HL-60 (cell line): ENCODE data around the gene ADAMTS17.

Experiments used
- DNase-seq, 2 experiments: peaks; one replicate each; pipeline ENCODE4 v3.0.0-alpha.2; 2010 to 2020; ENCODE audit warnings: low read depth in 1 of 2, low spot score in 1 of 2
- H3K27ac ChIP-seq: fragments of 250-450 bp; sonication (Bioruptor Pico); replicated peaks from 2 replicates; pipeline ENCODE4 v1.5.1; 2020; ENCODE audit warnings: mild to moderate bottlenecking, moderate library complexity
- H3K27me3 ChIP-seq: fragments of 250-450 bp; sonication (Bioruptor Pico); 2 replicates; pipeline ENCODE4 v1.5.1; 2021; ENCODE audit warnings: mild to moderate bottlenecking, moderate library complexity; ENCODE audit not compliant: insufficient read depth, poor library complexity, severe bottlenecking
- H3K4me3 ChIP-seq: replicated peaks from 2 replicates; pipeline ENCODE4 v1.5.1; 2011; ENCODE audit warnings: mild to moderate bottlenecking, control low read depth, low read length; ENCODE audit not compliant: insufficient read depth
- CTCF ChIP-seq: IDR thresholded peaks from one replicate; pipeline ENCODE4 v1.5.1; 2011; ENCODE audit warnings: low read length, control low read depth, inconsistent platforms; ENCODE audit not compliant: insufficient read depth
- GABPA ChIP-seq: IDR thresholded peaks from 2 replicates; pipeline ENCODE4 v1.6.1; 2012; ENCODE audit warnings: low read depth
- POLR2AphosphoS5 ChIP-seq: IDR thresholded peaks from 2 replicates; pipeline ENCODE4 v1.6.1; 2012; ENCODE audit warnings: low read depth
- REST ChIP-seq: IDR thresholded peaks from 2 replicates; pipeline ENCODE4 v1.6.1; 2012; ENCODE audit warnings: low read depth; ENCODE audit not compliant: insufficient replicate concordance
- SPI1 ChIP-seq: IDR thresholded peaks from 2 replicates; pipeline ENCODE4 v1.6.1; 2012; ENCODE audit warnings: low read depth, mild to moderate bottlenecking, borderline replicate concordance

Gene ADAMTS17

GRCh38 chr15:100211855-100212850 lies 129.6 kb downstream of the ADAMTS17 start:
- no peak for TF ChIP-seq CTCF
- TF ChIP-seq POLR2AphosphoS5, result no peak
- no peak for TF ChIP-seq SPI1
- TF ChIP-seq GABPA, result no peak
- no peak for TF ChIP-seq REST
- no peak for DNase-seq

GRCh38 chr15:100210338-100210737 lies 131.4 kb downstream of the ADAMTS17 start:
- Histone ChIP-seq H3K27me3 (no peaks in the 10 kb centered on the region), H3K27ac (no peak overlapping the region), H3K4me3 (no peak overlapping the region)
- no peak for TF ChIP-seq SPI1
- TF ChIP-seq CTCF, result no peak
- no peak for TF ChIP-seq GABPA
- no peak for TF ChIP-seq POLR2AphosphoS5
- TF ChIP-seq REST, result no peak
- no peak for DNase-seq

More at GRCh38 chr15:100211855-100212850, 129.6 kb downstream of the ADAMTS17 start:
- no peak overlapping the region for H3K27ac ChIP-seq
- no peaks in the 10 kb centered on the region for H3K27me3 ChIP-seq
- no peak overlapping the region for H3K4me3 ChIP-seq

GRCh38 chr15:100208921-100209603 lies 132.7 kb downstream of the ADAMTS17 start:
- Histone ChIP-seq H3K4me3 (no peak overlapping the region), H3K27me3 (no peaks in the 10 kb centered on the region), H3K27ac (no peak overlapping the region)
- DNase-seq, result no peak
- TF ChIP-seq SPI1 (no peak), CTCF (no peak), GABPA (no peak), POLR2AphosphoS5 (no peak), REST (no peak)
